HG03066 (cell line): ENCODE measurements around the gene POF1B.

Experiments
- ATAC-seq: cut with Tn5 transposase; IDR thresholded peaks from one replicate; pipeline ENCODE4 v1.9.1; 2021; ENCODE audit warnings: low read depth; ENCODE audit not compliant: unreplicated experiment

Gene POF1B

GRCh38 chrX:85243761-85244449 is 135.6 kb downstream of the POF1B start, which contains the start of the genes SATL1 and ZNF711:
Gene SATL1 (minus strand): TSS chrX:85243779. CDS start chrX:85108968, 134,811 bp downstream.
Gene ZNF711 (plus strand): TSS chrX:85243991. CDS start chrX:85247573, 3,582 bp downstream.
- ATAC-seq: peak; percentile 47

DNA sequence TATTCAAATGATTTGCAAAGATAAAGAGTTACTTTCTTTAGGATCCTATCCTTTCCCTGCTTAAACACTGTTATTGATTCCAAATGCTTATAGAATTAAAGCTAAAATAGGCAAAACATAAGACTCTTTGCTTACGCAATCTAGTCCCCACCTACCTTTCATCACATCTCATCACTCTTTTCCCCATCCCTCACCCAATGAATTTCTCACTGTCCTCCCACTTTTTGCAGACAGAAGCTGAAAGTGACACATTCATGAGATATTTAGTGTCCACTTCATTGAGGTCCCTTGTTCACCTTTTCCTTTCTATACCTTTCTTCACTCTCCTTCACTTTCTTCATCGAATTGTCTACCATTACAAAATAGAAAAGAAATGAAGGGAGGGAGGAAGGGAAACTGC is 136.3 kb downstream of the POF1B start:
- ATAC-seq: no peak
